Measurements from ENCODE around the gene XPC.

DNA sequence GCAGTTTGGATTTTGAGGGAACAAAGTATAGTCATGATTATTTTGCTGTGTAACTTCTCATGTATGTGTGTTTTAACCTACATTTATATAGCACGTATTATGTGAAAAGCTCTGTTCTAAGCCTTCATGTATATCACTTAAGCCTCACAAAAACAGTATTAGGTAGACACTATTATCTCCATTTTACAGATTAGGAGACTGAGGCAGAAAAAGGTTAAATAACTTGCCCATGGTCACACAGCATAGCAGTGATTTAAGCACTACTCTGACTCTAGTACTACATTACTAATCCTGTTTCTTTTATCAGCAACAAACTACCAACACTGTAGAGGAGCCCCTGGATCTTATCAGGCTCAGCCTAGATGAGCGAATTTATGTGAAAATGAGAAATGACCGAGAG, 2.9 kb upstream of the XPC start:
- TF ChIP-seq, protein P1, sequence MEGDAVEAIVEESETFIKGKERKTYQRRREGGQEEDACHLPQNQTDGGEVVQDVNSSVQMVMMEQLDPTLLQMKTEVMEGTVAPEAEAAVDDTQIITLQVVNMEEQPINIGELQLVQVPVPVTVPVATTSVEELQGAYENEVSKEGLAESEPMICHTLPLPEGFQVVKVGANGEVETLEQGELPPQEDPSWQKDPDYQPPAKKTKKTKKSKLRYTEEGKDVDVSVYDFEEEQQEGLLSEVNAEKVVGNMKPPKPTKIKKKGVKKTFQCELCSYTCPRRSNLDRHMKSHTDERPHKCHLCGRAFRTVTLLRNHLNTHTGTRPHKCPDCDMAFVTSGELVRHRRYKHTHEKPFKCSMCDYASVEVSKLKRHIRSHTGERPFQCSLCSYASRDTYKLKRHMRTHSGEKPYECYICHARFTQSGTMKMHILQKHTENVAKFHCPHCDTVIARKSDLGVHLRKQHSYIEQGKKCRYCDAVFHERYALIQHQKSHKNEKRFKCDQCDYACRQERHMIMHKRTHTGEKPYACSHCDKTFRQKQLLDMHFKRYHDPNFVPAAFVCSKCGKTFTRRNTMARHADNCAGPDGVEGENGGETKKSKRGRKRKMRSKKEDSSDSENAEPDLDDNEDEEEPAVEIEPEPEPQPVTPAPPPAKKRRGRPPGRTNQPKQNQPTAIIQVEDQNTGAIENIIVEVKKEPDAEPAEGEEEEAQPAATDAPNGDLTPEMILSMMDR (IDR thresholded peaks at IDR 0.05) = no peak
- TF ChIP-seq, protein P2, sequence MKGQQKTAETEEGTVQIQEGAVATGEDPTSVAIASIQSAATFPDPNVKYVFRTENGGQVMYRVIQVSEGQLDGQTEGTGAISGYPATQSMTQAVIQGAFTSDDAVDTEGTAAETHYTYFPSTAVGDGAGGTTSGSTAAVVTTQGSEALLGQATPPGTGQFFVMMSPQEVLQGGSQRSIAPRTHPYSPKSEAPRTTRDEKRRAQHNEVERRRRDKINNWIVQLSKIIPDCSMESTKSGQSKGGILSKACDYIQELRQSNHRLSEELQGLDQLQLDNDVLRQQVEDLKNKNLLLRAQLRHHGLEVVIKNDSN (IDR thresholded peaks at IDR 0.05; ENCODE audit: borderline replicate concordance, low read depth) = no peak
- no peak for TF ChIP-seq POLR2AphosphoS5 (IDR thresholded peaks at IDR 0.05; ENCODE audit: low read depth, low read length)

Data from SK-N-SH (cell line).